ENCODE data around the gene UNC93A.
"Not testable (repeated sequence)": the region's sequence is repeated elsewhere in the genome, so short reads cannot be mapped to it uniquely, and the experiment has no call there.

Gene UNC93A

GRCh38 chr6:167290786-167291622 lies at the start of gene UNC93A:
Gene UNC93A (plus strand): TSS chr6:167291315. CDS start chr6:167291490, 175 bp downstream.
- ATAC-seq (no peak), DNase-seq (no peak)

- not testable (repeated sequence) for ATAC-seq, DNase-seq
These were observed 49.6 kb upstream of the UNC93A start for GRCh38 chr6:167241321-167242134.

- not testable (repeated sequence) for DNase-seq, ATAC-seq
These were observed 49.0 kb upstream of the UNC93A start for GRCh38 chr6:167242135-167242506.

- ATAC-seq, DNase-seq: not testable (repeated sequence)
These were observed 48.5 kb upstream of the UNC93A start for GRCh38 chr6:167242511-167243051.

GRCh38 chr6:167244064-167244960 lies 46.8 kb upstream of the UNC93A start:
- ATAC-seq (no peak), DNase-seq (no peak)

- ATAC-seq (no peak), DNase-seq (no peak)
These were observed 46.1 kb upstream of the UNC93A start for GRCh38 chr6:167244991-167245390.

- ATAC-seq (no peak), DNase-seq (no peak)
These were observed 45.5 kb upstream of the UNC93A start for GRCh38 chr6:167245591-167245990.

GRCh38 chr6:167247814-167248595 lies 43.1 kb upstream of the UNC93A start:
- DNase-seq (no peak), ATAC-seq (no peak)

GRCh38 chr6:167248878-167249455 lies 42.1 kb upstream of the UNC93A start:
- DNase-seq, ATAC-seq: not testable (repeated sequence)

- no peak for DNase-seq
- ATAC-seq: no peak
These were observed 38.8 kb upstream of the UNC93A start for GRCh38 chr6:167252271-167252670.

- DNase-seq: no peak
- no peak for ATAC-seq
These were observed 35.1 kb upstream of the UNC93A start for GRCh38 chr6:167255918-167256553.

- ATAC-seq (no peak), DNase-seq (no peak)
These were observed 32.5 kb upstream of the UNC93A start for GRCh38 chr6:167258646-167259045.

GRCh38 chr6:167266057-167266829 lies 24.9 kb upstream of the UNC93A start:
- not testable (repeated sequence) for DNase-seq, ATAC-seq

GRCh38 chr6:167266830-167267555 lies 24.1 kb upstream of the UNC93A start:
- DNase-seq: no peak
- ATAC-seq: no peak

GRCh38 chr6:167267556-167267898 lies 23.6 kb upstream of the UNC93A start:
- not testable (repeated sequence) for DNase-seq

GRCh38 chr6:167267921-167268401 lies 23.2 kb upstream of the UNC93A start:
- no peak for ATAC-seq
- DNase-seq: no peak

More at GRCh38 chr6:167267556-167267898, 23.6 kb upstream of the UNC93A start:
- ATAC-seq: not testable (repeated sequence)

GRCh38 chr6:167268683-167269280 lies 22.3 kb upstream of the UNC93A start:
- no peak for ATAC-seq
- DNase-seq: no peak

Data from stimulated activated naive CD8-positive, alpha-beta T cell treated with anti-CD3 and anti-CD28 coated beads, Interleukin-15, Interleukin-2, amounts not matched to agents 100 U/mL and 50 U/mL, for 24 hours (primary cell).